Measurements from ENCODE around the gene STPG1.

Gene STPG1

GRCh38 chr1:24364975-24365678 is 48.5 kb downstream of the STPG1 start:
- DNase-seq: no peak

GRCh38 chr1:24364605-24364974 is 49.0 kb downstream of the STPG1 start:
- DNase-seq: no peak

GRCh38 chr1:24363994-24364393 is 49.6 kb downstream of the STPG1 start:
- DNase-seq: no peak

DNA sequence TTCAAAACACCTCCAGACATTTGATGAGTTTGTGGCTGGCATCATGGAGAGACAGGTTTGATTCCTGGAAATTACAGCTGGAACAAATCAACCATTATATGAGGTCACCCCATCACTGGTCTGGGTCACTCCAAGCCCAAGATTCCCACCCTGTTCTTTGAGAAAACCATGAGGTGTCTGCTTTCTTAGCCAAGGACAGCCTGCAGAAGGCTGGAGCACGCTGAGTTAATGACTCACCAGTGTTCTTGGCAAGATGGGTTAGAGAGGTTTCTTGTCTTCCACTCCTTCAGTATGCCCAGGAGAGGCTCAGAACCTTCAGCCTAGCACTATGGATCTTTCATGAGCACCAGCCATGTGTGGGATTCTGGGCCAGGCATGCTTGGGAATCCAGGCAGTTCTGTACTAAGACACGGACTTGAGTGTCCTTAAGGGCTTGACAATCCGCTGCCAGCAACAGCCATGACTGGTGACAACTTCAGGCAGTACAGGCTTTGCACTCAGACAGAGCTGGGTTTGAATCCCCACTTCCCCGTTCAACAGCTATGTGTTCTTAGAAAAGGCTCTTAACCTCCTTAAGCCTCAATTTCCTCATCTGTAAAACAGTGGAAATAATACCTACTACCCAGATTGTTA is 50.5 kb downstream of the STPG1 start:
- no peak for DNase-seq

GRCh38 chr1:24362396-24362795 is 51.2 kb downstream of the STPG1 start:
- no peak for DNase-seq

GRCh38 chr1:24361811-24362210 is 51.8 kb downstream of the STPG1 start:
- no peak for DNase-seq

GRCh38 chr1:24360681-24361080 is 52.9 kb downstream of the STPG1 start:
- no peak for DNase-seq

DNA sequence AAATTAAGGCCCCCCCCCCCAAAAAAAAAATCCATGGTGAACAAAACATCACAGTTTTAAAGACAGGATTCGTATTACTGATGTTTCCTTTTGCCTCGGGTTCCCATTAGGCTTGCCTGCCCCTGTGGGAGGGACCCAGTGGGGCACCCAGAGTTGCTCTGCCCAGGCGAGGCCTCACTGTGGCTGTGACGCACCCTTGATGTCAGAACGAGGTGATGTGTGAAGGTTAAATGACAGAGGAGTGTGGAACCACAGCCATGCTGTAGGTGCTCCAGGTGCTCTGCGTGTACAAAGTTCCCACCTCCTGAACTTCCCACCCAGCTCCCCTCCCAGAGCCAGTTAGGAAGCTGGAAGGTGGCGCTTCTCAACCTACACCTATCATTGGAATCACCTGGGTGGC is 56.5 kb downstream of the STPG1 start:
- no peak for DNase-seq

DNA sequence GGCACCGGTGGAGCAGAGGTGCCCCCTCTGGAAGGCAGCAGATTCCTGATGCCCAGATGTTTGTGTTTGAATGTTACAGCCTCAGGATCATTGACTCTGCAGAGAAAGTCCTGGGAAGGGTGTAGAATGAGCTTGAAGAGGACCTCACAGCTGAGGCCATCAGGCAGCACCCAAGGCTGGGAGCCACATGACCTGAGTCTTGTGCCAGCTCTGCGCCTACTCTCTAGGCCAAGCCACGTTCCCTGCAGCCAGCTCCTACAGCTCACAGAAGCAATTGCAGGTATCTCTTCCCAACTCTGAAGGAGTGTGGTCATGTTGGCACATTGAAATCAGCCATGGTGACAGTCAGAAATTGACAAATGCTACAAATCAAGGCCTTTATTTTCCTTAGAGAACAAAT is 58.1 kb downstream of the STPG1 start:
- DNase-seq: no peak

DNA sequence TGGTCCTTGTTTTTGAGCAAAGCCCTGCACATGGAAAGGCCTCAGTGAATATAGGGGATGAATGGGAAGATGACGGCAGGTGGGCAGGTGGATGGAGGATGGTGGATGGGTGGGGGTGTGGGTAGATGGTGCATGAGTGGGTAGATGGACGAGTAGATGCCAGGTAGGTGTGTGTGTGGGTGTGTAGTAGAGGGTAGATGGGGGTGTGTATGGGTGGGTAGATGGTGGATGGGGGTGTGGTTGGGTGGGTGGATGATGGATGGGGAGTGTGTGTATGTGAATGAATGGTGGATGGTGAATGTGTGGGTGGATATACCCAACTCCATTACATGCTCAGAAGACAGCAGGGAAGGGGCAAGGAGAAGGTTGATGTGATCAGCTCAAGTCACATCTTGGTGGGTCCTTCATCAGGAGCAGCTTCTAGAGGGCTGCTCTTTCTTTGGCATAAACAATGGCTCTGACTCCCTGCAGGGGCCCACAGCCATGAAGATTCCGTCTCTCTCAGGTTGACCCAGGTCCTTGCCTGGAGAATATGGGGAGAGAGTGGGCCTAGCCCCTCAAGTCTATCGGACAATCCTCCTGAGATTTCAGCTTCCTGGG is 60.2 kb downstream of the STPG1 start:
- no peak for DNase-seq

- DNase-seq: no peak
These were observed 61.5 kb downstream of the STPG1 start for GRCh38 chr1:24351918-24352627.

DNA sequence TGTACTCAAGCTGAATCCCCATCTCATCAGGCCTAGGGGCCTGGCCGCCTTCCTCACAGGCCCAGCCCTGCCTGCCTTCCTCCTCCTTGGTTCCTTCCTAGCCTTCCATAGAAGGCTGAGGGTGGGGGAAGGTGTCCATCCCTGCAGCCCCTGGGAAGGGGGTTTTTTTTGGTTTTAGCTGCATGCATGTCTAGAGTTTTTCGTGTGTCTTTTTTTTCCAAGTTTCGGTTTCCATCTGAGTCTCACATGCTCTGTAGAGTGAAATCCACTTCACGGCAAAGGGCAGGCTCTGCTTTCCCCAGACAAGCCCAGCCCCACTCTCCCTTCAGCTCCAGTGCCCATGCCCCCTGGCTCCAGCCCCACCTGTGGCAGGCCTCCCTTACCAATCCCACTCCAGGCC is 62.3 kb downstream of the STPG1 start:
- DNase-seq: no peak

DNA sequence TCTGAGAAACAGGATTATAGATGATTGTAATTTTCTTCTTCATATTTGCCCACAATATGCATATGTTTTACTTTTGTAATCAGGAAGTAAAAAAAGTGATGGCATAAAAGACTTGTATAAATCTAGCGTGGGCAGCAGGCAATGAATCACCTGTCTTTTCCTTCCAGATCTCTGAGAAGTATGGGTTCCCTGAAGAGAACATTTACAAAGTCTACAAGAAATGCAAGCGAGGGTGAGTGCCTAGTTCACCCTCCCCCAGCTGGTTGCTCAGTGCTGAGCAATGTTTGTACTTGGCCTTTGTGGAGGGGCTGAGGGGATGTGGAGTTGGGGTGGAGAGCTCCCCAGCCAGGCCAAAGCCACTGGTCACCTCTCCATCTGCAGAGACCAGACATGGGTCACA is 63.7 kb downstream of the STPG1 start:
- no peak for DNase-seq

GRCh38 chr1:24348196-24348595 is 65.4 kb downstream of the STPG1 start:
- no peak for DNase-seq

DNA sequence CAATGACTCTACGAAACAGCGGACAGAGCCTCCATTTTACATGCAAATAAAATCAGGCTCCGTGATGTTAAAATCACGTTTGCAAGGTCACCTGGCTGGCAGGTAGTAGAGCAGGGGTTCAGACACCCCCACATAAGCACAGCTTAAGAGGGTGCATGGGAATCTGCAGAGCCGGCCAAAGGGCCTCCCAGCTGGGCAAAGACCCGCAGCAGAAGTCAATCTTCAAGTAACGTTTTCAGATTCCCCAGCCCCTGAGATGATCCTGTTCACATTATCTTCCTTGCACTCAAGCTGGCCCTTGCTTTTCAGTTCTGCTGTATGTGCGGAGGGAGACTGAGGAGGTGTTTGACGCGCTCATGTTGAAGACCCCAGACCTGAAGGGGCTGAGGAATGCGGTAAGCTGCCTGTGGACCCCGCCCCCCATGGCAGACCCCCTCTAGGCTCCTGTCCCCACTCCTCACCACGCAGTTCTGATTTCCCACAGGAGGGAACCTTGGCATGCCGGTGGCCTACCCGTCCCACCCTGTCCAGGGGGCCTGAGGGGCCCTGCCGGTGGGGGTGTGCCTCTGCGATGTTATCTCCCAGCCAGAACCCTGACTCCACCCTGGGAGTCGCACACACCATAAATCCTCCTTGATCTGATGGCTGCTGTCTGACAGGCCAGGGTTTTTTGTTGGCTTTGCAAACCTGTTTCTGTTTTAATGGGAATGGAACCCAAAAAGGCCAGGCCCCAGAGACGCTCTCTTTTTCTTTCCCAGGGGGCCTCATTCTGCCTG is 66.2 kb downstream of the STPG1 start:
- DNase-seq: no peak

DNA sequence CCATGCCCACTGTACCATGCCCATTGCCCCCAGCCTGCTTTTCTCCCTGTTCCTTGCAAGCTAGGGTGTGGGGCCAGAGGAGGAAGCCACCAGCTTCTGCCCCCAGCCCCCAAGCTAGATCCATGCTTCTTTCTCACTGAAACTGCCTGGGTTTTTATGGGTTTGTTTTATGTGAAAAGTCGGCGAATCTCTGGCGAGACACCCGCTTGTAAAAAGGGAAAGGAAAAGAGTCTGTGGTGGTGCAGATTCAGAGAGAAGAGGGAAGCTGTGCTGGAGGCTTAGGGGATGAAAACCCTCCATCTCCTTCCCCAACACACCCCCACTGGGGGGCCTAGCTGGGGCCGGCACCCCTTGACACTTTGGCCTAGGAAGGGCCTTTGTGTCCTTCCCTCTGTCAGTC is 68.2 kb downstream of the STPG1 start:
- no peak for DNase-seq

GRCh38 chr1:24344090-24344742 is 69.4 kb downstream of the STPG1 start:
- no peak for DNase-seq

GRCh38 chr1:24343412-24344089 is 70.0 kb downstream of the STPG1 start:
- no peak for DNase-seq

DNA sequence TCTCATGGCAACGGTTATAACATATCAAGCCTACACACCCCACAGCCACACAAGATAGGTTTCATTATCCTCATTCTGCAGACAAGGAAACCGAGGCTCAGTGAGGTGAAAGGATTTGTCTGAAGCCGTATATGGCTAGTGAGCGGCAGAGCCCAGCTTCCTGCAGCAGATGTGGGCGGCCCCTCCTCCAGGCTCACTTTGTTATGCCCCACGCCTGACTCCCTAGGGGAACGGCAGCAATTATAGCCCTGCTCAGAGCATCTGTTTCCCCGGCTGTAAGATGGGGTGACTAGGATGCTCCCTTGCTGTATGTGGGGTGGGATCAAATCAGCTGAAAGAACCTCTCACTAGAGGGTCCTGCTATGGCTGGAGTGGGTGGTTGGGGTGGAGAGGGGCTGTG is 72.3 kb downstream of the STPG1 start:
- no peak for DNase-seq

DNA sequence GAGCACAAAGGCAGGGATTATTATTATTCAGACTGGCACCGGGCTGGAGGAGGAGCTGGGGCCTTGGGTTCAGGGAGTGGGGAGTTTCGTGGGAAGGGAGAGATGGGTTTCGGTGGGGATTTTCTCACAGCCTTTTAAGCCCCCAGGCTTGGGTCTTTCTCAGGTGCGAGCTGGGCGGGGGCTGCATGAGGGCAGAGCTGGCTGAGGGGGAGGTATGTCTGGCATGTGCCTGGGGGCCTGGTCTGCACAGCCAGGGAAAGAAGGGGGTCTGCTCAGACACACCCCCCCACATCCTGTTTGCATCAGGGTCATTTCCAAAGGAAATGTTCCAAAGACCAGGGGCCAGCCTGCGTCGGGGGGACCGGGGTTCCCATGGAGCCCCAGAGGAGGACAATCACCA is 72.8 kb downstream of the STPG1 start:
- no peak for DNase-seq

DNA sequence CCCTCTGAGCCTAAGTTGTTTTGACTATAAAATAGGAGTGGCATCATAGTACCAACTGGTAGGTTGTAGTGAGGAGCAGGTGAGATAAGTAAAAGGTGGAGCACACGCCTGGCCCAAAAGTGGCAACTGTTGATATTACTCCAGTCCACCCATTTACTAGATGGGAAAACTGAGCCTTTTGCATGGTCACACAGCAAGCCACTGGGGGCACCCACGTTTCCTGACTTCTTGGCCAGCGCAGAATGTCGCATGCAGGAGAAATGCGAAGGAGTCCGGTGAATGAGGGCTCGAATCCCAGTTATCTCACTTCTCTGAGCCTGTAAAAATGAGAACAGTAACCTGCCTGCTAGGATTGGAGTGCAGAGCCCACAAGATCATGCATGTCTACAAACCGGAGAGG is 73.6 kb downstream of the STPG1 start:
- DNase-seq: no peak

GRCh38 chr1:24338447-24338846 is 75.1 kb downstream of the STPG1 start:
- no peak for DNase-seq
